C4-2B (cell line): ENCODE data around the gene CCDC102B.

ENCODE experiments used
- H3K27ac ChIP-seq: fragments of 450-650 bp; 2 replicates; pipeline ENCODE4 v1.5.1; 2017
- ZFX ChIP-seq: fragments of 450-650 bp; IDR thresholded peaks from 2 replicates; pipeline ENCODE4 v1.6.1; 2017
- TF ChIP-seq, protein P1 (sequence below): fragments of 450-650 bp; conservative IDR thresholded peaks from 2 replicates; pipeline ENCODE4 v1.5.1; 2017; ENCODE audit warnings: mild to moderate bottlenecking

The CCDC102B gene

DNA sequence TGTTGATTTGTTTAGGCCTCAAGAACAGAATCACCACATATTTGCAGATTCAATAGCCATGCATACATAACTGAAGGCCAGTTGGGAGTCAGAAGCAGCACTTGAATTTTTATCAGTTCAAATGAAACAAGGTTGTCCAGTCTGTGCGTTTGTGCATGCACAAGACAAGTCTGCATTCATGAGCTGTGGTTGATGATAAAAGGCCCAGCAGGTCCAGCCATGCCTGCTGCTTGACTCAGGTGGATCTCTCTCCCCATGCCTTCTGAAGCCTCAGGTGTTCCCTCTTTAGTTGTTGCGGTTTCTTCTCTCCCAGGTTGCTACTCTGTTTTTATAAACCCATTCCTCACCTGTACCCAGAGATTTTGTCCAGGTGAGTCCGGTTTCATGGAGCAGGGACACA is 124.5 kb downstream of the CCDC102B start:
- TF ChIP-seq, protein P1, sequence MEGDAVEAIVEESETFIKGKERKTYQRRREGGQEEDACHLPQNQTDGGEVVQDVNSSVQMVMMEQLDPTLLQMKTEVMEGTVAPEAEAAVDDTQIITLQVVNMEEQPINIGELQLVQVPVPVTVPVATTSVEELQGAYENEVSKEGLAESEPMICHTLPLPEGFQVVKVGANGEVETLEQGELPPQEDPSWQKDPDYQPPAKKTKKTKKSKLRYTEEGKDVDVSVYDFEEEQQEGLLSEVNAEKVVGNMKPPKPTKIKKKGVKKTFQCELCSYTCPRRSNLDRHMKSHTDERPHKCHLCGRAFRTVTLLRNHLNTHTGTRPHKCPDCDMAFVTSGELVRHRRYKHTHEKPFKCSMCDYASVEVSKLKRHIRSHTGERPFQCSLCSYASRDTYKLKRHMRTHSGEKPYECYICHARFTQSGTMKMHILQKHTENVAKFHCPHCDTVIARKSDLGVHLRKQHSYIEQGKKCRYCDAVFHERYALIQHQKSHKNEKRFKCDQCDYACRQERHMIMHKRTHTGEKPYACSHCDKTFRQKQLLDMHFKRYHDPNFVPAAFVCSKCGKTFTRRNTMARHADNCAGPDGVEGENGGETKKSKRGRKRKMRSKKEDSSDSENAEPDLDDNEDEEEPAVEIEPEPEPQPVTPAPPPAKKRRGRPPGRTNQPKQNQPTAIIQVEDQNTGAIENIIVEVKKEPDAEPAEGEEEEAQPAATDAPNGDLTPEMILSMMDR, result no peak
- TF ChIP-seq ZFX, result no peak
- no peak overlapping the region for H3K27ac ChIP-seq

DNA sequence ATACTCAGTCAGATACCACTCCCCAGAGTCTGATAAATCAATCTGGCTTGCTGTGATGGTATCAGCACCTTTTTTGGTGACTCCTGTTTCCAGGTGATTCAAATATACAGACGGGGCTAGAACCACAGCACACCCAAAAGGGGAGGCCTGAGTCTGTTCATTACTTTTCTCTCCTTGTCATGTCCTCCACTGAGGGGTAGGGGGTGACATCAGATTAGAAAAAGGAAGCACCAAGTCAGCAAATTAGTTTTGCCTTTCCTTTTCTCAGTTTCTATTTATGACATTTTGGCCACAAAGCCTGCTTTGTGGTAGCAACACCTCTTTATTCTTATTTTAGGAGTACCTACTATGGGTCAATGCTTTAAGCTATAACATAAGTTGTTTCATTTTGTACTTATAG is 127.4 kb downstream of the CCDC102B start:
- no peak for TF ChIP-seq ZFX
- TF ChIP-seq, protein P1, result peak; percentile 31
- H3K27ac ChIP-seq, result no peak overlapping the region

DNA sequence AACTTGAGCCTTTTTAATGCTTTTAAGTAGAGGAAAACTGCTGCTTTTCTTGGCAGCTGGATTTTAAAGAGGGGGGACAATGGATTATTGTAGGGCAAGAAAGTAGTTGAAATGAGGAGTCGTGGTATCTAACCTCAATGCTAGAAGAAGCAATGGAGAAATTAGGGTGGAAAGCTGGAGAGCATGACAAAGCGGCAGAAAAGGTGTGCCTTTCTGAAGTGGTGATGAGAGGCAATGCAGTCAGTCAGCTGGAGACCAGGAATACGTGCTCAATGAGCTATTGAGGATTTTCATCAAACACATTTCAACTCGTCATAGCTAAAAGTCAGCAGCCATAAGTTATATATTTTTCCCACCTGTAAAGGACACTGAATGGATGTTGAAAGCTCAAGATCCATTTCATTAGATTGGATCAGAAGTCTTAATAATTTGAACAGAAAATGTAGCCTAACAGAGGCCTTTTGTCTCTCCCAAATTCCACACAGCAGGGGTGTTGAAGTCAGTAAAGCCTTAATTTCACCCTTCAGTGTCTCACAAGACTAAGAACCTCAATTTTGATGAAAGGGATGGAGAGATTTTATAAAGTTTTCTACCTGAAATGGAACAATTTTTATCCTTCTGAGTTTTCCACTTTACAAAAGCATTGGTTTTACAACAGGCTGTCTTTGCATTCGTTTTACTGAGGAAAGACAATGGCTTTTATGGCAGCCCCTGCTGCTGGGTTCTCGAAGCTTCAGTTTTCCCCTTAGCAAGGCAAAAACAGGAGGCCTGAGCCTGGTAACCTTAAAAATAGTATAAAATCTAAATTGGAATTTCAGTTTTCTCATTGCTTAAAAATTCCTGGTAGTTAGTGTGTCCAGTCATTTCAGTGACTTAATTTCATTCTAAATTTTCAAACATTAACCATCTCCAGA is 131.1 kb downstream of the CCDC102B start:
- TF ChIP-seq, protein P1, result no peak
- TF ChIP-seq ZFX, result no peak
- no peak overlapping the region for H3K27ac ChIP-seq

DNA sequence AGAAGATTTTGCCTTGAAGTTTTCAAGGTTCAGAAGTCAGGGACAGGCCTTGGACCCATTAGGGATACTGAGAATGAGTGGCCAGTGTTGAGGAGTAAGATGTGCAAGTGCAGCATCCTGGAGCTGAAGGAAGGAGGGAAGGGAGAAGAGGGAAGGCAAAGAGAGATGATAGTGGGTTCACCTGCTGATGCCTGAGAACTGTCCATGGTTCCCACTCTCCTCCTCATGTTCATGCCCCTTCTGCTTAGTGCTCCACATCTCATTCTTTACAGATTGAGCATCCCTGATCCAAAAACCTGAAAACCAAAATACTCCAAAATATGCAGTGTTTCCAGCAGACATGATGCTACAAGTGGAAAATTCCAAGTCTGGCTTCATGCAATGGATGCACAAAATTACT is 137.8 kb downstream of the CCDC102B start:
- TF ChIP-seq, protein P1, result no peak
- no peak for TF ChIP-seq ZFX
- no peak overlapping the region for H3K27ac ChIP-seq

DNA sequence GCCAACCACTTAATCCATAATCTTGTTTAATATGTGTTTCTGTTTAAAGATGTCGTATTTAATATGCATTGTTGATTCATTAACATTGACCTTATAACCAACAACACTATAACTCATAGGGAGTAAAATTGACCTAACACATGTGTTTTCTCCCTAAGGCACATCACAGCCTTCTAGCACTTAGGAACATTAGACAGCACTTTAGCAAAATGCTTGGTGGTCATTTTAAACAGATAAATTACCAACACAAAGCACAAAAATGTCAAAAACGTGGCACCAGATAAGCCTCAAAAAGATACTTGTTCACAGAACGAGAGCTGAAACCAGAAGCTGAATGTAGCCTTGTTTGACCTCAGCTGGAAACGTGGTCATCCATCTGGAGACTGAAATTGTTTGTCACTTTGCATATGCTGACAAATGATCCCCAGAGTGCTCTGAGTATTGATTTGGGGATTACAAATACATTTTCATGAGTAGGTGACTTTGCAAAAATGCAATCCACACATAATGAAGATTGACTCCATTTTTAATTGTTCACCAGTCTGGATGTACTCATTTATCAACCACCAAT is 139.2 kb downstream of the CCDC102B start:
- TF ChIP-seq, protein P1, result no peak
- no peak for TF ChIP-seq ZFX
- H3K27ac ChIP-seq, result no peak overlapping the region

DNA sequence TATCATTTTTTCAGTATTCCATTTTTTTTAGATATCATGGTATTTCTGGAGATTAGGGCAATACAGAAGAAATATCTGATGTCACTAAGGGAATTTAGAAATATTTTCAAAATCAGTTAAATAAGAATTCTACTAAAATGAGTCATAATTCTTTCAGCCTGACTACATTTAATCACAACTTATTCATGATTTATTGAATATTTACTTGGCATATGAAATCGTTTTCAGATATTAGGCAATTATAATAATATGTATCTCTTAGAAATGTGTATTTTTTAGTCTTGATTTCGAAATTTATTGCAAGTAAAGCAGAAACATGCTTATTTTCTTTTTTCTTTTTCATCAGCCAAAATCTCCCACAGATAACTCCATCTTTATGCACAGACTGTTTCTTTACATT is 142.2 kb downstream of the CCDC102B start:
- no peak for TF ChIP-seq ZFX
- TF ChIP-seq, protein P1, result no peak
- H3K27ac ChIP-seq, result no peak overlapping the region

DNA sequence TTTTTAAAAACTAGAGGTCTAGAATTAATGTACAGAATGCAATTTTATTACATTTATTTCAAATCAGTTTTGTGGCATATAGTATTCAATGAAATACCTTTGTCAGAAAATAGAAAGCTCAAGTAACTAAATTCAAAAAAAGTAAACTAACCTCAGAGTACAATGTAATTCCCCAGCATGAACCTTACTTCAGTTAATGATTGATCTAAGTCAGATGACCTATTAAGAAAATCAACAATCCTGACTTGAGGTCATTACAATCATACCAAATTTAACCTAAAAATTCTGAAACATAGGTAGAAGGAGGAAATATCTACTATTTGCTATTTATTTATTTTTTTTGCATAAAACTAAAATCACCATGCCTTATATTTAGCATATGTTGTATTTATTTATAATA is 142.9 kb downstream of the CCDC102B start:
- TF ChIP-seq, protein P1, result no peak
- TF ChIP-seq ZFX, result no peak
- no peak overlapping the region for H3K27ac ChIP-seq
